Mucosa of descending colon (tissue), 3 donors: ENCODE results near the gene AKAP13. TPM values are rescaled to one million over a fixed set of nuclear protein-coding genes. Genes with fewer than 3 reads are reported as not detected.
"Not testable (repeated sequence)": the region's sequence is repeated elsewhere in the genome, so short reads cannot be mapped to it uniquely, and the experiment has no call there.

Source experiments
- ATAC-seq: fragments of 200-7000 bp; cut with Tn5 transposase; one replicate; pipeline ENCODE4 v1.9.1; 2020; ENCODE audit warnings: mild to moderate bottlenecking, moderate library complexity
- DNase-seq, 3 donors: peaks; one replicate each; pipeline ENCODE4 v3.0.0-alpha.2; 2020
- H3K36me3 ChIP-seq: fragments of 200-600 bp; one replicate; pipeline ENCODE4 v1.8.0; 2021; ENCODE audit warnings: low read depth, mild to moderate bottlenecking
- H3K4me1 ChIP-seq: fragments of 200-600 bp; one replicate; pipeline ENCODE4 v1.8.0; 2021; ENCODE audit warnings: low read depth, mild to moderate bottlenecking
- H3K4me3 ChIP-seq: fragments of 200-600 bp; one replicate; pipeline ENCODE4 v1.8.0; 2021; ENCODE audit warnings: mild to moderate bottlenecking
- H3K9me3 ChIP-seq: fragments of 200-600 bp; one replicate; pipeline ENCODE4 v1.8.0; 2021; ENCODE audit warnings: mild to moderate bottlenecking
- intact Hi-C, 2 donors: fragments of 100-400 bp; cut with DNase I in 1 of 2; cut with micrococcal nuclease in 1 of 2; formaldehyde crosslinking; loops; one replicate each; pipeline versions ENCODE4 v1.11.0 to v1.11.1; 2022; cut with DNase I, micrococcal nuclease
- total RNA-seq, 3 donors: library from RNA; stranded (reverse); fragmentation: NEBNext Ultra II Directional in 2 of 3; extraction: Animal tissue kit (Norgen Biotek cat#: 25700) in 2 of 3; gene quantifications; one replicate each; pipeline versions ENCODE4 v1.2.1 to v1.2.4, GENCODE V29; 2021 to 2023
- TF ChIP-seq, protein P1 (sequence below): fragments of 200-600 bp; IDR thresholded peaks from one replicate; pipeline ENCODE4 v1.8.0; 2022; ENCODE audit warnings: antibody characterized with exemption, mild to moderate bottlenecking
- donor health status: DM: no; HTN: no; CAD: no; lungs with moderate emphysema.
- donor health status: DM: no; HTN: no; CAD: no.
- donor health status: DM: no; HTN: yes; CAD: no.

The AKAP13 gene
- total RNA-seq, 3 donors from 2014 or later, result 141 to 173 (median 150) TPM

DNA sequence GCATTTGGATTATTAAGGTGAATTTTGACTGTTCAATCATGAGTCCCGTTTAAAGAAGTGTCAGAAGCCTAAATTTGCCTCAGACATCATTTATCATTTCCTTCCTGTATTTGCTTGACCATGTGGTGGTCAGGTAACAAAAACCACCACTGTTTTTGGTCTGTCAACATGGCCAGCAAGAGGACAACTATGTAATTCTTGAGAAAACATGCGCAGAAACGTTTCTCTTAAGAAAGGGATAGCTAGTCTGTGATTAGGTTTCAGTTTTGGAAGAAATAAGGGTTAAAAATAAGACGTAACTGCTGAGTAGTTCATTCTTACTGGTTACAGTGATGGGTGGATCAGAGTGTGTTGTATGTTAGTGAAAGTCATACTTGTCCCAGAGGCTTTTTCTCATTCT lies 204.5 kb downstream of the AKAP13 start:
- H3K4me1 ChIP-seq, result peaks cover 59% of the 10 kb centered on the region
- H3K36me3 ChIP-seq, result no peaks in the 10 kb centered on the region
- no peak for DNase-seq
- TF ChIP-seq, protein P1, sequence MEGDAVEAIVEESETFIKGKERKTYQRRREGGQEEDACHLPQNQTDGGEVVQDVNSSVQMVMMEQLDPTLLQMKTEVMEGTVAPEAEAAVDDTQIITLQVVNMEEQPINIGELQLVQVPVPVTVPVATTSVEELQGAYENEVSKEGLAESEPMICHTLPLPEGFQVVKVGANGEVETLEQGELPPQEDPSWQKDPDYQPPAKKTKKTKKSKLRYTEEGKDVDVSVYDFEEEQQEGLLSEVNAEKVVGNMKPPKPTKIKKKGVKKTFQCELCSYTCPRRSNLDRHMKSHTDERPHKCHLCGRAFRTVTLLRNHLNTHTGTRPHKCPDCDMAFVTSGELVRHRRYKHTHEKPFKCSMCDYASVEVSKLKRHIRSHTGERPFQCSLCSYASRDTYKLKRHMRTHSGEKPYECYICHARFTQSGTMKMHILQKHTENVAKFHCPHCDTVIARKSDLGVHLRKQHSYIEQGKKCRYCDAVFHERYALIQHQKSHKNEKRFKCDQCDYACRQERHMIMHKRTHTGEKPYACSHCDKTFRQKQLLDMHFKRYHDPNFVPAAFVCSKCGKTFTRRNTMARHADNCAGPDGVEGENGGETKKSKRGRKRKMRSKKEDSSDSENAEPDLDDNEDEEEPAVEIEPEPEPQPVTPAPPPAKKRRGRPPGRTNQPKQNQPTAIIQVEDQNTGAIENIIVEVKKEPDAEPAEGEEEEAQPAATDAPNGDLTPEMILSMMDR, result no peak
- intact Hi-C loops, result no loop called here
- no peaks in the 10 kb centered on the region for H3K9me3 ChIP-seq
- ATAC-seq, result no peak
- H3K4me3 ChIP-seq, result no peak overlapping the region

- DNase-seq, H3K9me3 ChIP-seq, ATAC-seq, intact Hi-C loops, H3K36me3 ChIP-seq, H3K4me3 ChIP-seq: not testable (repeated sequence)
- H3K4me1 ChIP-seq, result peaks cover 60% of the 10 kb centered on the region
Observed at GRCh38 chr15:85586196-85586595, 205.8 kb downstream of the AKAP13 start.

DNA sequence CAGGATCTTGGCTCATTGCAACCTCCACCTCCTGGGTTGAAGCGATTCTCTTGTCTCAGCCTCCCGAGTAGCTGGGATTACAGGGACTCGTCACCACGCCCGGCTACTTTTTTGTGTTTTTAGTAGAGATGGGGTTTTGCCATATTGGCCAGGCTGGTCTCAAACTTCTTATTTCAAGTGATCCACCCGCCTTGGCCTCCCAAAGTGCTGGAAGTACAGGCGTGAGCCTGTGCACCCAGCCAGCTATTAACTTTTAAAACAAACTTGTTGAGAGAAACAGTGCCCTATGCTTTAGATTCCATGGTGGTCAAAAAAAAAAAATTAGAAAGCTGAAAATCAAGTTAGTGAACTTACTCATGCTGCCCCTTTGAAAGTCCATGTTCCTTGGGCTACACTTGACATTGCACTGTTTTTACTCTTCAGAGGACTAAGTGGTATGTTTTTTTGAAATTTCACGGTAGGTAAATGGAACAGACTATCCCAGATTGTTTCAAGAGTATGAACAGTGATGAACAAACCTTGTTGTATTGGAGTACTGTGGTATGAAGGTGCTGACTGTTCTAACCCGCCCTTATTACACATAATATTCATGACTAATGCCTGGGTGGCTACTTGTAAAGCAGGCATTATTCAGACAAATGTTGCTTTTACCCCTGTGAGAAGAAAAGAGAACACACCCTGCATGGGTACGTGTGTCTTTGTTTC lies 207.5 kb downstream of the AKAP13 start:
- TF ChIP-seq, protein P1, result no peak
- ATAC-seq, result peak; percentile 62
- H3K4me1 ChIP-seq, result peaks cover 51% of the 10 kb centered on the region

DNA sequence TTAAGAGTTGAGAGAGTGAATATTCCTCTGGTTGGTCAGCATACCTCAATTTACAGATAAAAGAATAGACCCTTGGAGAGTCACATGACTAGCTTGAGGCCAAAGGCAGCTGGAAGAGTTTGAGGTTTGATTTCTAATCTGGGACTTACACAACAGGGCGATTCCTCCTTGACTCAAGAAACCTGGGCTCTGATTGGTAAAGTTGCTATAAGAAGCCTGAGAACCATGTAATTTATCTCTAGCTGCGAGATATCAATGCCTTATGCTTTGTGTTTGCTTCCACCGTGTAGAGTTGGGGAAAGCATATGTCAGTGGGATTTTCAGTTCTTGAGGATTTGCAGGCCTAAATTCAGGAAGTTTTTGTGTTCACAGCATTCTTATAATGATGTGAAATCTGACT lies 208.3 kb downstream of the AKAP13 start:
- Histone ChIP-seq H3K4me1 (peaks cover 51% of the 10 kb centered on the region), H3K9me3 (no peaks in the 10 kb centered on the region), H3K36me3 (no peaks in the 10 kb centered on the region), H3K4me3 (no peak overlapping the region)
- ATAC-seq, result peak; percentile 5
- DNase-seq, result no peak
- intact Hi-C loops, result no loop called here
- TF ChIP-seq, protein P1, result no peak

More for the DNA sequence above, 207.5 kb downstream of the AKAP13 start:
- intact Hi-C loops, result no loop called here
- DNase-seq, result no peak
- Histone ChIP-seq H3K36me3 (no peaks in the 10 kb centered on the region), H3K9me3 (no peaks in the 10 kb centered on the region), H3K4me3 (no peak overlapping the region)

- ATAC-seq (peak; percentile 82), DNase-seq (peak in 1 of 3 donors; percentile 35)
- intact Hi-C loops, result no loop called here
- no peak overlapping the region for H3K4me3 ChIP-seq
- peaks cover 42% of the 10 kb centered on the region for H3K4me1 ChIP-seq
- TF ChIP-seq, protein P1, result no peak
- no peaks in the 10 kb centered on the region for H3K36me3 ChIP-seq
- H3K9me3 ChIP-seq, result no peaks in the 10 kb centered on the region
Observed at GRCh38 chr15:85589851-85590250, 209.4 kb downstream of the AKAP13 start.

DNA sequence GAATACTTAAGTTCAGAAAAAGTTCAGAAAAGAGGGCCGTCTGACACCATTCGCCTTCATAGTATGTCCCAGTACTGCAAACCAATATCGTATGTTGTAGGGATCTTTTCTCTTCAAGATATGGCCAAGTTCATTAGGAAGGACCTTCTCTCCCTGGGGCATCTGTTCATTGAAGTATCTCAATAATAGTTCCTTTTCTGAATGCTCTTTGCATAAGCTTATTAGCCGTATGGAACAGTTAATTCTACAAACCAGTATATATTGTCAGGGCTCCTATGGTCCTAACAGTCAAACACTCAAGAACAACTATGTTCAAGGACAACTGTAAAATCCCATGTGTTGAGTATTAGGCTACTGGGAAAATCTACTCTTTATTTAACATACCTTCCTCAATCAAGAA lies 211.2 kb downstream of the AKAP13 start:
- TF ChIP-seq, protein P1, result no peak
- Histone ChIP-seq H3K4me3 (no peak overlapping the region), H3K4me1 (peaks cover 32% of the 10 kb centered on the region), H3K36me3 (no peaks in the 10 kb centered on the region), H3K9me3 (no peaks in the 10 kb centered on the region)
- DNase-seq (no peak), ATAC-seq (no peak)
- intact Hi-C loops, result no loop called here
